ENCODE data around the gene ME1. TPM values are rescaled to one million over a fixed set of nuclear protein-coding genes. Genes with fewer than 3 reads are reported as not detected.

The ME1 gene
- total RNA-seq, 1 experiment from 2014 or later, result 5.3 TPM

DNA sequence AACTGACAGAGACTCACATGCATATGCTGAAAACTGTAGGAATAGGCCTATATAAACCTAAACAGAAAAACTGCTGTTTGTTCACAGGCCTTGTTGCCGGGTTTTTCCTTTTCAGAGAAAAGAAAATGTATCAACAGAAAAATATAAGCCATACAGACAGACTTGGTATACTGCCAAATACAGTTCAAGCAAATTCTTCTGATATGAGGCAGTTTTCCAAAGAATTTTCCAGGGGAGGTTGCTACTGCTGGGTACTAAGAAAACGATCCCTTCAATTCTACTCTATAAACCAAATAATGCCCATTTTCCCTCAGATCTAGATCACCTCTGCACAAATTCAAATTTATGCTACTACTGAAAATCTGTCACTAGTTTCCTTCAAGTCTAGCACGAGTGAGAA, 59.4 kb downstream of the ME1 start (continued):
- no peak for TF ChIP-seq ZNF138 (CRISPR knock-in tag; conservative IDR thresholded peaks at IDR 0.05)
- no peak for TF ChIP-seq JUN (CRISPR knock-in tag; IDR thresholded peaks at IDR 0.05)
- TF ChIP-seq, protein P1, sequence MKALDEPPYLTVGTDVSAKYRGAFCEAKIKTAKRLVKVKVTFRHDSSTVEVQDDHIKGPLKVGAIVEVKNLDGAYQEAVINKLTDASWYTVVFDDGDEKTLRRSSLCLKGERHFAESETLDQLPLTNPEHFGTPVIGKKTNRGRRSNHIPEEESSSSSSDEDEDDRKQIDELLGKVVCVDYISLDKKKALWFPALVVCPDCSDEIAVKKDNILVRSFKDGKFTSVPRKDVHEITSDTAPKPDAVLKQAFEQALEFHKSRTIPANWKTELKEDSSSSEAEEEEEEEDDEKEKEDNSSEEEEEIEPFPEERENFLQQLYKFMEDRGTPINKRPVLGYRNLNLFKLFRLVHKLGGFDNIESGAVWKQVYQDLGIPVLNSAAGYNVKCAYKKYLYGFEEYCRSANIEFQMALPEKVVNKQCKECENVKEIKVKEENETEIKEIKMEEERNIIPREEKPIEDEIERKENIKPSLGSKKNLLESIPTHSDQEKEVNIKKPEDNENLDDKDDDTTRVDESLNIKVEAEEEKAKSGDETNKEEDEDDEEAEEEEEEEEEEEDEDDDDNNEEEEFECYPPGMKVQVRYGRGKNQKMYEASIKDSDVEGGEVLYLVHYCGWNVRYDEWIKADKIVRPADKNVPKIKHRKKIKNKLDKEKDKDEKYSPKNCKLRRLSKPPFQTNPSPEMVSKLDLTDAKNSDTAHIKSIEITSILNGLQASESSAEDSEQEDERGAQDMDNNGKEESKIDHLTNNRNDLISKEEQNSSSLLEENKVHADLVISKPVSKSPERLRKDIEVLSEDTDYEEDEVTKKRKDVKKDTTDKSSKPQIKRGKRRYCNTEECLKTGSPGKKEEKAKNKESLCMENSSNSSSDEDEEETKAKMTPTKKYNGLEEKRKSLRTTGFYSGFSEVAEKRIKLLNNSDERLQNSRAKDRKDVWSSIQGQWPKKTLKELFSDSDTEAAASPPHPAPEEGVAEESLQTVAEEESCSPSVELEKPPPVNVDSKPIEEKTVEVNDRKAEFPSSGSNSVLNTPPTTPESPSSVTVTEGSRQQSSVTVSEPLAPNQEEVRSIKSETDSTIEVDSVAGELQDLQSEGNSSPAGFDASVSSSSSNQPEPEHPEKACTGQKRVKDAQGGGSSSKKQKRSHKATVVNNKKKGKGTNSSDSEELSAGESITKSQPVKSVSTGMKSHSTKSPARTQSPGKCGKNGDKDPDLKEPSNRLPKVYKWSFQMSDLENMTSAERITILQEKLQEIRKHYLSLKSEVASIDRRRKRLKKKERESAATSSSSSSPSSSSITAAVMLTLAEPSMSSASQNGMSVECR (CRISPR knock-in tag; IDR thresholded peaks at IDR 0.05; ENCODE audit: borderline replicate concordance), result no peak
- TF ChIP-seq, protein P2, sequence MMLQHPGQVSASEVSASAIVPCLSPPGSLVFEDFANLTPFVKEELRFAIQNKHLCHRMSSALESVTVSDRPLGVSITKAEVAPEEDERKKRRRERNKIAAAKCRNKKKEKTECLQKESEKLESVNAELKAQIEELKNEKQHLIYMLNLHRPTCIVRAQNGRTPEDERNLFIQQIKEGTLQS (CRISPR knock-in tag; conservative IDR thresholded peaks at IDR 0.05), result no peak
- TF ChIP-seq, protein P3, sequence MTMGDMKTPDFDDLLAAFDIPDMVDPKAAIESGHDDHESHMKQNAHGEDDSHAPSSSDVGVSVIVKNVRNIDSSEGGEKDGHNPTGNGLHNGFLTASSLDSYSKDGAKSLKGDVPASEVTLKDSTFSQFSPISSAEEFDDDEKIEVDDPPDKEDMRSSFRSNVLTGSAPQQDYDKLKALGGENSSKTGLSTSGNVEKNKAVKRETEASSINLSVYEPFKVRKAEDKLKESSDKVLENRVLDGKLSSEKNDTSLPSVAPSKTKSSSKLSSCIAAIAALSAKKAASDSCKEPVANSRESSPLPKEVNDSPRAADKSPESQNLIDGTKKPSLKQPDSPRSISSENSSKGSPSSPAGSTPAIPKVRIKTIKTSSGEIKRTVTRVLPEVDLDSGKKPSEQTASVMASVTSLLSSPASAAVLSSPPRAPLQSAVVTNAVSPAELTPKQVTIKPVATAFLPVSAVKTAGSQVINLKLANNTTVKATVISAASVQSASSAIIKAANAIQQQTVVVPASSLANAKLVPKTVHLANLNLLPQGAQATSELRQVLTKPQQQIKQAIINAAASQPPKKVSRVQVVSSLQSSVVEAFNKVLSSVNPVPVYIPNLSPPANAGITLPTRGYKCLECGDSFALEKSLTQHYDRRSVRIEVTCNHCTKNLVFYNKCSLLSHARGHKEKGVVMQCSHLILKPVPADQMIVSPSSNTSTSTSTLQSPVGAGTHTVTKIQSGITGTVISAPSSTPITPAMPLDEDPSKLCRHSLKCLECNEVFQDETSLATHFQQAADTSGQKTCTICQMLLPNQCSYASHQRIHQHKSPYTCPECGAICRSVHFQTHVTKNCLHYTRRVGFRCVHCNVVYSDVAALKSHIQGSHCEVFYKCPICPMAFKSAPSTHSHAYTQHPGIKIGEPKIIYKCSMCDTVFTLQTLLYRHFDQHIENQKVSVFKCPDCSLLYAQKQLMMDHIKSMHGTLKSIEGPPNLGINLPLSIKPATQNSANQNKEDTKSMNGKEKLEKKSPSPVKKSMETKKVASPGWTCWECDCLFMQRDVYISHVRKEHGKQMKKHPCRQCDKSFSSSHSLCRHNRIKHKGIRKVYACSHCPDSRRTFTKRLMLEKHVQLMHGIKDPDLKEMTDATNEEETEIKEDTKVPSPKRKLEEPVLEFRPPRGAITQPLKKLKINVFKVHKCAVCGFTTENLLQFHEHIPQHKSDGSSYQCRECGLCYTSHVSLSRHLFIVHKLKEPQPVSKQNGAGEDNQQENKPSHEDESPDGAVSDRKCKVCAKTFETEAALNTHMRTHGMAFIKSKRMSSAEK (CRISPR knock-in tag; IDR thresholded peaks at IDR 0.05; ENCODE audit: borderline replicate concordance), result no peak
- TF ChIP-seq, protein P4, sequence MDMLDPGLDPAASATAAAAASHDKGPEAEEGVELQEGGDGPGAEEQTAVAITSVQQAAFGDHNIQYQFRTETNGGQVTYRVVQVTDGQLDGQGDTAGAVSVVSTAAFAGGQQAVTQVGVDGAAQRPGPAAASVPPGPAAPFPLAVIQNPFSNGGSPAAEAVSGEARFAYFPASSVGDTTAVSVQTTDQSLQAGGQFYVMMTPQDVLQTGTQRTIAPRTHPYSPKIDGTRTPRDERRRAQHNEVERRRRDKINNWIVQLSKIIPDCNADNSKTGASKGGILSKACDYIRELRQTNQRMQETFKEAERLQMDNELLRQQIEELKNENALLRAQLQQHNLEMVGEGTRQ (CRISPR knock-in tag; IDR thresholded peaks at IDR 0.05), result no peak
- TF ChIP-seq, protein P5, sequence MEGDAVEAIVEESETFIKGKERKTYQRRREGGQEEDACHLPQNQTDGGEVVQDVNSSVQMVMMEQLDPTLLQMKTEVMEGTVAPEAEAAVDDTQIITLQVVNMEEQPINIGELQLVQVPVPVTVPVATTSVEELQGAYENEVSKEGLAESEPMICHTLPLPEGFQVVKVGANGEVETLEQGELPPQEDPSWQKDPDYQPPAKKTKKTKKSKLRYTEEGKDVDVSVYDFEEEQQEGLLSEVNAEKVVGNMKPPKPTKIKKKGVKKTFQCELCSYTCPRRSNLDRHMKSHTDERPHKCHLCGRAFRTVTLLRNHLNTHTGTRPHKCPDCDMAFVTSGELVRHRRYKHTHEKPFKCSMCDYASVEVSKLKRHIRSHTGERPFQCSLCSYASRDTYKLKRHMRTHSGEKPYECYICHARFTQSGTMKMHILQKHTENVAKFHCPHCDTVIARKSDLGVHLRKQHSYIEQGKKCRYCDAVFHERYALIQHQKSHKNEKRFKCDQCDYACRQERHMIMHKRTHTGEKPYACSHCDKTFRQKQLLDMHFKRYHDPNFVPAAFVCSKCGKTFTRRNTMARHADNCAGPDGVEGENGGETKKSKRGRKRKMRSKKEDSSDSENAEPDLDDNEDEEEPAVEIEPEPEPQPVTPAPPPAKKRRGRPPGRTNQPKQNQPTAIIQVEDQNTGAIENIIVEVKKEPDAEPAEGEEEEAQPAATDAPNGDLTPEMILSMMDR (IDR thresholded peaks at IDR 0.05), result no peak
- TF ChIP-seq, protein P6, sequence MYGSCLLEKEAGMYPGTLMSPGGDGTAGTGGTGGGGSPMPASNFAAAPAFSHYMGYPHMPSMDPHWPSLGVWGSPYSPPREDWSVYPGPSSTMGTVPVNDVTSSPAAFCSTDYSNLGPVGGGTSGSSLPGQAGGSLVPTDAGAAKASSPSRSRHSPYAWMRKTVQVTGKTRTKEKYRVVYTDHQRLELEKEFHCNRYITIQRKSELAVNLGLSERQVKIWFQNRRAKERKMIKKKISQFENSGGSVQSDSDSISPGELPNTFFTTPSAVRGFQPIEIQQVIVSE (CRISPR knock-in tag; IDR thresholded peaks at IDR 0.05; ENCODE audit: borderline replicate concordance), result no peak
- no peak for TF ChIP-seq ZNF121 (CRISPR knock-in tag; IDR thresholded peaks at IDR 0.05)
- no peak for TF ChIP-seq ZNF219 (CRISPR knock-in tag; IDR thresholded peaks at IDR 0.05; ENCODE audit: borderline replicate concordance)

DNA sequence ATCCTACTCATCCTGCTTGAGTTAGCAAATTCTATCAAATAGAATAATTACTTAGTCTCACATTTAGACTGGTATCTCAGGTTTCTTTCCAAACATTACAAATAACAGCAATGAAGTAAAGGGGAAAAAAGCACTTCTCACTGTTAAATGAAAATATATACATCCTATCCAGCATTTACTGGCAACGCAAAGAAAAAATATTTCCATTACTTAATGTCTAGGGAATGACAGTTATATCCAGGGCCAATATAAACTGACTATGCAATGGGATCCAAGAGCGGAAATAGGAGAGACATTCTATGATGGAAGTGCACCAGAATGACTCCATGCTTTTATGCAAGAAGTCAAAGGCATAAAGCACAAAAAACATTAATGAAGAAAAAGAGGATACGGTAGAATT, 60.3 kb downstream of the ME1 start:
- no peak for DNase-seq (ENCODE audit: low spot score)
- Mint-ChIP-seq H3K4me1 (no peaks in the 10 kb centered on the region), H3K4me3 (no peak overlapping the region), H3K9me3 (no peaks in the 10 kb centered on the region), H3K27me3 (ENCODE audit: low read depth) (no peaks in the 10 kb centered on the region), H3K36me3 (no peaks in the 10 kb centered on the region), H3K27ac (no peak overlapping the region)
- CTCF ChIA-PET, result no interaction called here
- TF ChIP-seq FOXK1 (CRISPR knock-in tag; IDR thresholded peaks at IDR 0.05) (no peak), SMAD3 (CRISPR knock-in tag; IDR thresholded peaks at IDR 0.05; ENCODE audit: borderline replicate concordance) (no peak), ELF4 (CRISPR knock-in tag; IDR thresholded peaks at IDR 0.05; ENCODE audit: low read depth) (no peak), ETV6 (CRISPR knock-in tag; IDR thresholded peaks at IDR 0.05) (no peak), ZNF138 (CRISPR knock-in tag; conservative IDR thresholded peaks at IDR 0.05) (no peak)
- TF ChIP-seq, protein P7, sequence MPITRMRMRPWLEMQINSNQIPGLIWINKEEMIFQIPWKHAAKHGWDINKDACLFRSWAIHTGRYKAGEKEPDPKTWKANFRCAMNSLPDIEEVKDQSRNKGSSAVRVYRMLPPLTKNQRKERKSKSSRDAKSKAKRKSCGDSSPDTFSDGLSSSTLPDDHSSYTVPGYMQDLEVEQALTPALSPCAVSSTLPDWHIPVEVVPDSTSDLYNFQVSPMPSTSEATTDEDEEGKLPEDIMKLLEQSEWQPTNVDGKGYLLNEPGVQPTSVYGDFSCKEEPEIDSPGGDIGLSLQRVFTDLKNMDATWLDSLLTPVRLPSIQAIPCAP (CRISPR knock-in tag; IDR thresholded peaks at IDR 0.05), result no peak
- TF ChIP-seq, protein P8, sequence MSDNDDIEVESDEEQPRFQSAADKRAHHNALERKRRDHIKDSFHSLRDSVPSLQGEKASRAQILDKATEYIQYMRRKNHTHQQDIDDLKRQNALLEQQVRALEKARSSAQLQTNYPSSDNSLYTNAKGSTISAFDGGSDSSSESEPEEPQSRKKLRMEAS (CRISPR knock-in tag; IDR thresholded peaks at IDR 0.05), result no peak
- TF ChIP-seq, protein P9, sequence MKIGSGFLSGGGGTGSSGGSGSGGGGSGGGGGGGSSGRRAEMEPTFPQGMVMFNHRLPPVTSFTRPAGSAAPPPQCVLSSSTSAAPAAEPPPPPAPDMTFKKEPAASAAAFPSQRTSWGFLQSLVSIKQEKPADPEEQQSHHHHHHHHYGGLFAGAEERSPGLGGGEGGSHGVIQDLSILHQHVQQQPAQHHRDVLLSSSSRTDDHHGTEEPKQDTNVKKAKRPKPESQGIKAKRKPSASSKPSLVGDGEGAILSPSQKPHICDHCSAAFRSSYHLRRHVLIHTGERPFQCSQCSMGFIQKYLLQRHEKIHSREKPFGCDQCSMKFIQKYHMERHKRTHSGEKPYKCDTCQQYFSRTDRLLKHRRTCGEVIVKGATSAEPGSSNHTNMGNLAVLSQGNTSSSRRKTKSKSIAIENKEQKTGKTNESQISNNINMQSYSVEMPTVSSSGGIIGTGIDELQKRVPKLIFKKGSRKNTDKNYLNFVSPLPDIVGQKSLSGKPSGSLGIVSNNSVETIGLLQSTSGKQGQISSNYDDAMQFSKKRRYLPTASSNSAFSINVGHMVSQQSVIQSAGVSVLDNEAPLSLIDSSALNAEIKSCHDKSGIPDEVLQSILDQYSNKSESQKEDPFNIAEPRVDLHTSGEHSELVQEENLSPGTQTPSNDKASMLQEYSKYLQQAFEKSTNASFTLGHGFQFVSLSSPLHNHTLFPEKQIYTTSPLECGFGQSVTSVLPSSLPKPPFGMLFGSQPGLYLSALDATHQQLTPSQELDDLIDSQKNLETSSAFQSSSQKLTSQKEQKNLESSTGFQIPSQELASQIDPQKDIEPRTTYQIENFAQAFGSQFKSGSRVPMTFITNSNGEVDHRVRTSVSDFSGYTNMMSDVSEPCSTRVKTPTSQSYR (CRISPR knock-in tag; IDR thresholded peaks at IDR 0.05), result no peak
- TF ChIP-seq, protein P10, sequence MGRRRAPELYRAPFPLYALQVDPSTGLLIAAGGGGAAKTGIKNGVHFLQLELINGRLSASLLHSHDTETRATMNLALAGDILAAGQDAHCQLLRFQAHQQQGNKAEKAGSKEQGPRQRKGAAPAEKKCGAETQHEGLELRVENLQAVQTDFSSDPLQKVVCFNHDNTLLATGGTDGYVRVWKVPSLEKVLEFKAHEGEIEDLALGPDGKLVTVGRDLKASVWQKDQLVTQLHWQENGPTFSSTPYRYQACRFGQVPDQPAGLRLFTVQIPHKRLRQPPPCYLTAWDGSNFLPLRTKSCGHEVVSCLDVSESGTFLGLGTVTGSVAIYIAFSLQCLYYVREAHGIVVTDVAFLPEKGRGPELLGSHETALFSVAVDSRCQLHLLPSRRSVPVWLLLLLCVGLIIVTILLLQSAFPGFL (CRISPR knock-in tag; IDR thresholded peaks at IDR 0.05; ENCODE audit: borderline replicate concordance), result no peak
- ATAC-seq, result no peak
- POLR2A ChIA-PET, result no interaction called here
